A673 (cell line): Measurements from ENCODE around the gene SYT5.

Experiments used
- CTCF ChIP-seq: fragments of 300-800, 200-600 bp; sonication (generic); conservative IDR thresholded peaks from 2 replicates; pipeline ENCODE4 v1.5.1; 2017; ENCODE audit warnings: low read depth, mild to moderate bottlenecking, antibody characterized with exemption, low read length, moderate library complexity, mixed read lengths
- EZH2 ChIP-seq: fragments of 200-600 bp; sonication (generic); IDR thresholded peaks from 2 replicates; pipeline ENCODE4 v1.6.1; 2017; ENCODE audit warnings: borderline replicate concordance, low read depth, mild to moderate bottlenecking, mixed read lengths, antibody characterized with exemption, low read length; ENCODE audit not compliant: poor library complexity, severe bottlenecking

DNA sequence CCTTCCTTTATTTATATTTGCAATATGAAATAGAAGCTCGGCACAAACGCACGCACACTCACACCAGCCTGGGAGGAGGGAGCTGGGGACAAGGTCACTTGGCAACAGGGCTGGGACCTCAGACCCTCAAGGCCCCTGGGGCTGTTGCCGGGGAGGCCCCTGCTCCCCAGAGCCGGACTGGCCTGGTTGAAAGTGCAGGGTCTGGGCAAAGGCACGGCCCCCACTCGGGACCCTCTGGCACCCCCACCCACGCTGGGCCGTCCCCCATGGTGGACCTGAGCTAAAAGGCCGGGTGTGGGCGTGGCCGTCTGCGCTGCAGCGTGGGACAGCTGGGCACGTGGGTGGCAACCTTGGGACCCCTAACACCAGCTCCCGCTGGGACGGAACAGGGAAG, 49.7 kb upstream of the SYT5 start:
- no peak for TF ChIP-seq EZH2
- no peak for TF ChIP-seq CTCF
